WTC11 (cell line): ENCODE results near the gene TMEM108.

ENCODE experiments used
- ATF3 ChIP-seq: sonication (generic); formaldehyde crosslinking; conservative IDR thresholded peaks from 2 replicates; pipeline ENCODE4 v1.8.1; 2022; ENCODE audit warnings: mild to moderate bottlenecking, missing genetic modification reagents
- CBFB ChIP-seq: sonication (generic); formaldehyde crosslinking; IDR thresholded peaks from 2 replicates; pipeline ENCODE4 v1.8.1; 2022; ENCODE audit warnings: mild to moderate bottlenecking, low read depth, missing genetic modification reagents
- CREB1 ChIP-seq: sonication (generic); formaldehyde crosslinking; IDR thresholded peaks from 2 replicates; pipeline ENCODE4 v1.8.0; 2023; ENCODE audit warnings: mild to moderate bottlenecking, missing genetic modification reagents
- CTCF ChIP-seq: fragments of 200-600 bp; IDR thresholded peaks from 2 replicates; pipeline ENCODE4 v1.8.0; 2022; ENCODE audit warnings: antibody characterized with exemption
- MYBL2 ChIP-seq: sonication (generic); formaldehyde crosslinking; IDR thresholded peaks from 2 replicates; pipeline ENCODE4 v1.8.1; 2023; ENCODE audit warnings: mild to moderate bottlenecking, moderate library complexity, missing genetic modification reagents
- NFATC4 ChIP-seq: fragments of 250-450 bp; sonication (Bioruptor Pico); IDR thresholded peaks from 2 replicates; pipeline ENCODE4 v1.9.0; 2021; ENCODE audit warnings: mild to moderate bottlenecking
- NR3C1 ChIP-seq: sonication (generic); formaldehyde crosslinking; conservative IDR thresholded peaks from 2 replicates; pipeline ENCODE4 v1.8.1; 2023; ENCODE audit warnings: low read depth, mild to moderate bottlenecking, missing genetic modification reagents
- SP1 ChIP-seq: sonication (generic); formaldehyde crosslinking; conservative IDR thresholded peaks from 2 replicates; pipeline ENCODE4 v1.8.1; 2022; ENCODE audit warnings: missing genetic modification reagents
- TCF7 ChIP-seq: sonication (generic); formaldehyde crosslinking; IDR thresholded peaks from 2 replicates; pipeline ENCODE4 v1.8.0; 2022; ENCODE audit warnings: mild to moderate bottlenecking, low read depth, missing genetic modification reagents, moderate library complexity
- TEAD1 ChIP-seq: sonication (generic); formaldehyde crosslinking; IDR thresholded peaks from 2 replicates; pipeline ENCODE4 v1.8.0; 2022; ENCODE audit warnings: mild to moderate bottlenecking, missing genetic modification reagents
- TEAD4 ChIP-seq: sonication (generic); formaldehyde crosslinking; IDR thresholded peaks from 2 replicates; pipeline ENCODE4 v1.8.0; 2022; ENCODE audit warnings: mild to moderate bottlenecking, missing genetic modification reagents
- USF2 ChIP-seq: sonication (generic); formaldehyde crosslinking; IDR thresholded peaks from 2 replicates; pipeline ENCODE4 v1.8.1; 2023; ENCODE audit warnings: mild to moderate bottlenecking, missing genetic modification reagents, moderate library complexity
- ZMAT4 ChIP-seq: fragments of 250-450 bp; sonication (Bioruptor Pico); IDR thresholded peaks from 2 replicates; pipeline ENCODE4 v1.9.0; 2021; ENCODE audit warnings: mild to moderate bottlenecking
- ZNF416 ChIP-seq: fragments of 250-450 bp; sonication (Bioruptor Pico); IDR thresholded peaks from 2 replicates; pipeline ENCODE4 v1.9.0; 2021; ENCODE audit warnings: mild to moderate bottlenecking, inconsistent platforms

GRCh38 chr3:133264920-133265319 is 226.7 kb downstream of the TMEM108 start:
- TF ChIP-seq CTCF (no peak), TEAD1 (no peak), MYBL2 (CRISPR knock-in tag) (no peak), ZNF416 (CRISPR knock-in tag) (no peak), ATF3 (CRISPR knock-in tag) (no peak), NR3C1 (CRISPR knock-in tag) (no peak), ZMAT4 (no peak), NFATC4 (no peak), TEAD4 (CRISPR knock-in tag) (no peak), TCF7 (no peak), SP1 (CRISPR knock-in tag) (no peak), USF2 (CRISPR knock-in tag) (no peak), CREB1 (CRISPR knock-in tag) (no peak), CBFB (CRISPR knock-in tag) (no peak)
